Osteoblast (primary cell): Measurements from ENCODE around the gene SCTR. TPM values are rescaled to one million over a fixed set of nuclear protein-coding genes. Genes with fewer than 3 reads are reported as not detected.

ENCODE experiments used
- DNase-seq: peaks from one replicate; pipeline ENCODE4 v3.0.0; 2011; ENCODE audit warnings: low spot score, mixed read lengths; ENCODE audit not compliant: insufficient read length; ENCODE audit errors: missing footprints
- H2AFZ ChIP-seq: 2 replicates; pipeline ENCODE4 v1.6.0; 2011; ENCODE audit warnings: mild to moderate bottlenecking, low read length
- H3K27ac ChIP-seq: 2 replicates; pipeline ENCODE4 v1.5.1; 2011; ENCODE audit warnings: mild to moderate bottlenecking, low read depth, low read length, moderate library complexity
- H3K27me3 ChIP-seq: 2 replicates; pipeline ENCODE4 v1.6.0; 2012; ENCODE audit warnings: mild to moderate bottlenecking, control low read depth, inconsistent platforms, low read length, moderate library complexity; ENCODE audit not compliant: insufficient read depth
- H3K36me3 ChIP-seq: 2 replicates; pipeline ENCODE4 v1.5.1; 2011; ENCODE audit warnings: mild to moderate bottlenecking, low read length, control low read depth, moderate library complexity; ENCODE audit not compliant: insufficient read depth
- H3K4me1 ChIP-seq: 2 replicates; pipeline ENCODE4 v1.5.1; 2011; ENCODE audit warnings: mild to moderate bottlenecking, low read length, control low read depth, moderate library complexity; ENCODE audit not compliant: insufficient read depth
- H3K4me2 ChIP-seq: 2 replicates; pipeline ENCODE4 v1.6.0; 2011; ENCODE audit warnings: mild to moderate bottlenecking, low read length; ENCODE audit not compliant: insufficient read depth
- H3K4me3 ChIP-seq: fragments of 200-600 bp; sonication (generic); 3 replicates; pipeline ENCODE4 v1.5.1; 2012; ENCODE audit warnings: mild to moderate bottlenecking, low read length, inconsistent platforms; ENCODE audit not compliant: insufficient read depth
- H3K79me2 ChIP-seq: 2 replicates; pipeline ENCODE4 v1.6.0; 2012; ENCODE audit warnings: mild to moderate bottlenecking, low read length, control low read depth, inconsistent platforms; ENCODE audit not compliant: insufficient read depth
- H3K9me3 ChIP-seq: 2 replicates; pipeline ENCODE4 v1.5.1; 2011; ENCODE audit warnings: low read depth, low read length, control low read depth
- H4K20me1 ChIP-seq: 2 replicates; pipeline ENCODE4 v1.6.0; 2012; ENCODE audit warnings: mild to moderate bottlenecking, low read length, control low read depth; ENCODE audit not compliant: insufficient read depth
- total RNA-seq: library from RNA; depleted of rRNA; stranded (reverse); fragments of >200 nt; gene quantifications from 2 replicates; pipeline ENCODE4 v1.2.3, GENCODE V29; 2012
- TF ChIP-seq, protein P1 (sequence below): IDR thresholded peaks from 2 replicates; pipeline ENCODE4 v1.5.1; 2011; ENCODE audit warnings: mild to moderate bottlenecking, low read depth, low read length, moderate library complexity; ENCODE audit errors: extremely low read depth

Gene SCTR
- total RNA-seq: not detected in 2 replicates

DNA sequence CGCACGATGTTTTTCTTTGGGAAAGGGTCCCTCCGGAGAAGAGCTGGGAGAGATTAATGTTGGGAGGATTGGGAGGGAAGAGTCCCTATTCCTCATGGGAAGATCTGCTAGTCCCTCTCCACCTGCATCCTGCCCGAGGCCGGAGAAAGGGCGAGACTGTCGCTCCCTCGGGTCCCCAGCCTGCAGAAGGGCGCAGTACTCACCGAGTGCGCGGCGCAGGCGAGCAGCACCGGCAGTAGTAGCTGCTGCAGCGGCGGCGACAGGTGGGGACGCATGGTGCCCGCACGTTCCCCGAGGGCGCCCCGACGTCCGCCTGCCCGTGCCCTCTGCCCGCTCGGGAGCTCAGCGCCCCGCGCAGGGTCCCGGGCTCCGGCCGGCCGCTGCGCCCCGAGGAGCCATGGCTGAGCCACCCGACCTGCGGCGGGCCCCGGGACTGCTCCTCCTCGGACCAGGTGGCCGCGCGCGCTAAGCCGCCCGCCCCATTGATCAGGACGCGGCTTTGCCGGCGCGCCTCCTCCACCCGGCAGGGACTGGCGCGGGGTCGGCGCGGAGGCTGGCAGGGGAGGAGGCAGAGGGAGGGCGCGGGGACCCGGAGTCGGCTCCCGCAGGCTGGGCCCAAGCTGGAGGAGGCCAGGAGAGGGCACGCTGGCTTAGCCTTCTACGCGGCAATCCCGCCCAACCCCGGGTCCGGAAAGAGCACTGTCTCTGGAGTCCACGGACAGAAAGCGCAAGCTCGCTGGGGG is at the start of gene SCTR:
Gene SCTR, minus strand, starts transcription at position 532 of the 743 bp plus-strand sequence. Its CDS starts 257 bp downstream, at position 275.
- peaks cover 48% of the 10 kb centered on the region for H3K27me3 ChIP-seq
- H3K4me3 ChIP-seq: no peak within 1 kb of the TSS
- H3K79me2 ChIP-seq: no peaks in the 10 kb centered on the region
- no peak within 1 kb of the TSS for H2AFZ ChIP-seq
- H3K4me2 ChIP-seq: no peak within 1 kb of the TSS
- no peaks in the 10 kb centered on the region for H3K4me1 ChIP-seq
- TF ChIP-seq, protein P1, sequence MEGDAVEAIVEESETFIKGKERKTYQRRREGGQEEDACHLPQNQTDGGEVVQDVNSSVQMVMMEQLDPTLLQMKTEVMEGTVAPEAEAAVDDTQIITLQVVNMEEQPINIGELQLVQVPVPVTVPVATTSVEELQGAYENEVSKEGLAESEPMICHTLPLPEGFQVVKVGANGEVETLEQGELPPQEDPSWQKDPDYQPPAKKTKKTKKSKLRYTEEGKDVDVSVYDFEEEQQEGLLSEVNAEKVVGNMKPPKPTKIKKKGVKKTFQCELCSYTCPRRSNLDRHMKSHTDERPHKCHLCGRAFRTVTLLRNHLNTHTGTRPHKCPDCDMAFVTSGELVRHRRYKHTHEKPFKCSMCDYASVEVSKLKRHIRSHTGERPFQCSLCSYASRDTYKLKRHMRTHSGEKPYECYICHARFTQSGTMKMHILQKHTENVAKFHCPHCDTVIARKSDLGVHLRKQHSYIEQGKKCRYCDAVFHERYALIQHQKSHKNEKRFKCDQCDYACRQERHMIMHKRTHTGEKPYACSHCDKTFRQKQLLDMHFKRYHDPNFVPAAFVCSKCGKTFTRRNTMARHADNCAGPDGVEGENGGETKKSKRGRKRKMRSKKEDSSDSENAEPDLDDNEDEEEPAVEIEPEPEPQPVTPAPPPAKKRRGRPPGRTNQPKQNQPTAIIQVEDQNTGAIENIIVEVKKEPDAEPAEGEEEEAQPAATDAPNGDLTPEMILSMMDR: no peak
- no peak within 1 kb of the TSS for H3K27ac ChIP-seq
- no peaks in the 10 kb centered on the region for H3K9me3 ChIP-seq
- DNase-seq: no peak
- no peaks in the 10 kb centered on the region for H3K36me3 ChIP-seq
- H4K20me1 ChIP-seq: no peaks in the 10 kb centered on the region

DNA sequence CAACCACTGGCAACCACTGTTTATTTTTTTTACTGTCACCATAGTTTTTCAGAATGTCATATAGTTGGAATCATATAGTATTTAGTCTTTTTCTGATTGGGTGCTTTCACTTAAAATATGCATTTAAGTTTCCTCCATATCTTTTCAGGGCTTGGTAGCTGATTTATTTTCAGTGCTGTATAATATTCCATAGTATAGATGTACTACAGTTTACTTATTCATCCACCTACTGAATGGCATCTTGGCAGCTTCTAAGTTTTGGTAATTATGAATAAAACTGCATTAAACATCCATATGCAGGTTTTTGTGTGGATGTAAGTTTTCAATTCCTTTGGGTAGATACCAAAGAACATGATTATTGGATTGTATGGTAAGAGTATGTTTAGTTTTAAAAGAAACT is 43.0 kb upstream of the SCTR start:
- Histone ChIP-seq H3K36me3 (no peaks in the 10 kb centered on the region), H3K9me3 (no peaks in the 10 kb centered on the region), H3K4me3 (no peak overlapping the region), H3K27ac (no peak overlapping the region), H3K27me3 (no peaks in the 10 kb centered on the region), H4K20me1 (no peaks in the 10 kb centered on the region), H2AFZ (no peak overlapping the region), H3K4me2 (no peak overlapping the region), H3K79me2 (no peaks in the 10 kb centered on the region), H3K4me1 (no peaks in the 10 kb centered on the region)
- no peak for DNase-seq
- TF ChIP-seq, protein P1: no peak

DNA sequence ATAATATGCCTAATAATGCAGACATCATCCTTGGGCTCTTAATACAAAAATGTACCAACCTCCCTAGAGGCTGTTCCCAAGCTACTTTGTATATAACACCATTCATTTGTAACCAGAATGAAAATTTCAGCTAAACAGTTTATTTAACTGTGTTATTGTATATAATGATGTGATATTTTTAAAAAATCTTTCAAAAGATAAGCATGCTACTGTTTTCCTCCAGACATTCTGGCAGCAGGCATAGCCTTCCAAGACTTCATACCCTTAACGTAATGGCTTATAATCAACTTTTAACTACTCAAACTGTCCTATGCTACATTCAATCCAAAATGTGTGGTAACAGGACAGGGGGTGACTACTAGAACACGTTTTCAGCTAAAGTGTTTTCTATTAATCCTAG is 41.2 kb upstream of the SCTR start:
- Histone ChIP-seq H3K79me2 (no peaks in the 10 kb centered on the region), H3K4me3 (no peak overlapping the region), H3K27me3 (no peaks in the 10 kb centered on the region), H4K20me1 (no peaks in the 10 kb centered on the region), H3K9me3 (no peaks in the 10 kb centered on the region), H3K4me1 (no peaks in the 10 kb centered on the region), H3K36me3 (no peaks in the 10 kb centered on the region), H3K4me2 (no peak overlapping the region), H3K27ac (no peak overlapping the region), H2AFZ (no peak overlapping the region)
- TF ChIP-seq, protein P1: no peak
- no peak for DNase-seq

DNA sequence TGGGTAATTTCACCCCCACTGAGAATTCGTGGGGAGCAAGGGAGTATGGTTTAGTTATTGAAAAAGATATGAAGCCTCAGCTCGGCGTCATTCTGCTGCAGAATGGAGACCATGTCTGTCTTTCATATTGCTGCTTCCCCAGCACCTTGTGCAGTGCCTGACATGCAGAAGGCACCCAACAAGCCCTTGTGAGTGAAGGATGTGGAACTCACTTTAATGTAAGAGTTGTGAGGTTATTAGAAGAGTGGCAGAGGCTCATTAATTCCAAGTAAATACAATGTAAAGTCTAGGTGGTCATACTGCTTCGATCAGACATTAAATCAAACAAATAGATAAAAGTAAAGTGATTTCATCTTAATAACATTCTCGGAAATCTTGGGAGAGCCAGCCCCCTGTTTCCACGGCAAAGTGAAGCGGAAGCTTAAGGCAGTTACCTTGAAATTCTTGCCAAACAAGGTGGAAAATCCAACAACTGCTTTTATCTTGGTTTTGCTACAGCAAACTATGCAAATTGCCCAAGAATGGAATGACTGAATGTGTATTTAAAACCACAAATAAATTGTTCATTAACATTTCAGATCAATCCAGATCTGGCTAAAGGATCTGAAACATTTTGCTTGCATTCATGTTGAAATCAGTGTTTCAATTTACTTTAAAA is 29.5 kb upstream of the SCTR start:
- Histone ChIP-seq H3K79me2 (no peaks in the 10 kb centered on the region), H3K9me3 (no peaks in the 10 kb centered on the region), H4K20me1 (no peaks in the 10 kb centered on the region), H3K27ac (no peak overlapping the region), H3K36me3 (no peaks in the 10 kb centered on the region), H3K4me1 (no peaks in the 10 kb centered on the region), H3K4me2 (no peak overlapping the region), H3K4me3 (no peak overlapping the region), H2AFZ (no peak overlapping the region), H3K27me3 (no peaks in the 10 kb centered on the region)
- TF ChIP-seq, protein P1: no peak
- DNase-seq: no peak
